OCI-LY1 (cell line): ENCODE results near the gene KCNIP3.

Experiments used
- H2AFZ ChIP-seq: fragments of 200-600 bp; sonication (generic), shearing (Covaris generic); 2 replicates; pipeline ENCODE4 v1.6.0; 2014; ENCODE audit warnings: antibody characterized with exemption, mild to moderate bottlenecking, low read length
- H3F3A ChIP-seq: fragments of 200-600 bp; sonication (generic), shearing (Covaris generic); 2 replicates; pipeline ENCODE4 v1.6.0; 2014; ENCODE audit warnings: mild to moderate bottlenecking, antibody characterized with exemption, low read length, moderate library complexity; ENCODE audit not compliant: insufficient read depth
- H3K27ac ChIP-seq: fragments of 200-600 bp; sonication (generic); 2 replicates; pipeline ENCODE4 v1.5.1; 2014; ENCODE audit warnings: low read length, mixed run types, mild to moderate bottlenecking, low read depth; ENCODE audit not compliant: poor library complexity, severe bottlenecking
- H3K27me3 ChIP-seq: fragments of 200-600 bp; sonication (generic); 2 replicates; pipeline ENCODE4 v1.6.0; 2014; ENCODE audit warnings: antibody characterized with exemption, mild to moderate bottlenecking, low read length, moderate library complexity; ENCODE audit not compliant: insufficient read depth
- H3K36me3 ChIP-seq: fragments of 200-600 bp; sonication (generic); 2 replicates; pipeline ENCODE4 v1.6.1; 2014; ENCODE audit warnings: mild to moderate bottlenecking, antibody characterized with exemption, low read length, moderate library complexity, mixed read lengths; ENCODE audit not compliant: insufficient read depth
- H3K4me1 ChIP-seq: fragments of 200-600 bp; sonication (generic); 2 replicates; pipeline ENCODE4 v1.5.1; 2014; ENCODE audit warnings: mild to moderate bottlenecking, low read length, moderate library complexity; ENCODE audit not compliant: insufficient read depth, severe bottlenecking
- H3K4me2 ChIP-seq: fragments of 200-600 bp; sonication (generic), shearing (Covaris generic); 2 replicates; pipeline ENCODE4 v1.6.1; 2014; ENCODE audit warnings: low read length
- H3K4me3 ChIP-seq: fragments of 200-600 bp; sonication (generic); 2 replicates; pipeline ENCODE4 v1.5.1; 2014; ENCODE audit warnings: low read length, low read depth, mild to moderate bottlenecking, mixed read lengths; ENCODE audit not compliant: poor library complexity, severe bottlenecking
- H3K79me2 ChIP-seq: fragments of 200-600 bp; shearing (Covaris generic); 2 replicates; pipeline ENCODE4 v1.6.1; 2016; ENCODE audit warnings: mixed run types, low read length, mixed read lengths; ENCODE audit not compliant: insufficient read depth
- H3K9ac ChIP-seq: fragments of 200-600 bp; sonication (generic), shearing (Covaris generic); 2 replicates; pipeline ENCODE4 v1.6.1; 2014; ENCODE audit warnings: mild to moderate bottlenecking, low read length, mixed read lengths
- H3K9me2 ChIP-seq: fragments of 200-600 bp; sonication (generic), shearing (Covaris generic); 2 replicates; pipeline ENCODE4 v1.6.1; 2014; ENCODE audit warnings: low read depth, mild to moderate bottlenecking, low read length, mixed read lengths
- H3K9me3 ChIP-seq: fragments of 200-600 bp; shearing (Covaris generic); 2 replicates; pipeline ENCODE4 v1.6.1; 2014; ENCODE audit warnings: low read length, mixed read lengths
- H4K20me1 ChIP-seq: fragments of 200-600 bp; sonication (generic), shearing (Covaris generic); 2 replicates; pipeline ENCODE4 v1.6.0; 2016; ENCODE audit warnings: mild to moderate bottlenecking, low read length; ENCODE audit not compliant: insufficient read depth
- CTCF ChIP-seq: fragments of 200-600 bp; sonication (generic), shearing (Covaris generic); IDR thresholded peaks from 2 replicates; pipeline ENCODE4 v1.5.1; 2017; ENCODE audit warnings: mild to moderate bottlenecking, antibody characterized with exemption, low read length, moderate library complexity, mixed read lengths
- EZH2 ChIP-seq: fragments of 200-600 bp; sonication (generic), shearing (Covaris generic); IDR thresholded peaks from 2 replicates; pipeline ENCODE4 v1.8.0; 2017; ENCODE audit warnings: borderline replicate concordance, mixed run types, mild to moderate bottlenecking, antibody characterized with exemption, low read length, moderate library complexity, mixed read lengths

The KCNIP3 gene

GRCh38 chr2:95342556-95343320 is 45.6 kb downstream of the KCNIP3 start:
- H3K79me2 ChIP-seq = no peaks in the 10 kb centered on the region
- H3K4me3 ChIP-seq = no peak overlapping the region
- H3K4me1 ChIP-seq = peaks cover 7% of the 10 kb centered on the region
- H2AFZ ChIP-seq = no peak overlapping the region
- TF ChIP-seq CTCF (no peak), EZH2 (no peak)
- H4K20me1 ChIP-seq = no peaks in the 10 kb centered on the region
- H3K27ac ChIP-seq = no peak overlapping the region
- peaks cover 5% of the 10 kb centered on the region for H3K27me3 ChIP-seq
- H3K9me2 ChIP-seq = no peaks in the 10 kb centered on the region
- H3K9me3 ChIP-seq = no peaks in the 10 kb centered on the region
- no peaks in the 10 kb centered on the region for H3F3A ChIP-seq
- no peak overlapping the region for H3K9ac ChIP-seq
- H3K36me3 ChIP-seq = no peaks in the 10 kb centered on the region
- H3K4me2 ChIP-seq = no peak overlapping the region

GRCh38 chr2:95343429-95344214 is 46.5 kb downstream of the KCNIP3 start:
- no peaks in the 10 kb centered on the region for H3K9me3 ChIP-seq
- H2AFZ ChIP-seq = no peak overlapping the region
- H4K20me1 ChIP-seq = no peaks in the 10 kb centered on the region
- no peak overlapping the region for H3K4me3 ChIP-seq
- no peak overlapping the region for H3K9ac ChIP-seq
- no peaks in the 10 kb centered on the region for H3F3A ChIP-seq
- H3K36me3 ChIP-seq = no peaks in the 10 kb centered on the region
- peaks cover 3% of the 10 kb centered on the region for H3K27me3 ChIP-seq
- H3K9me2 ChIP-seq = no peaks in the 10 kb centered on the region
- H3K4me2 ChIP-seq = no peak overlapping the region
- no peak for TF ChIP-seq CTCF
- TF ChIP-seq EZH2 = no peak
- H3K27ac ChIP-seq = no peak overlapping the region
- no peaks in the 10 kb centered on the region for H3K79me2 ChIP-seq
- peaks cover 7% of the 10 kb centered on the region for H3K4me1 ChIP-seq

GRCh38 chr2:95344215-95344583 is 47.1 kb downstream of the KCNIP3 start:
- H3K27me3 ChIP-seq = no peaks in the 10 kb centered on the region
- H2AFZ ChIP-seq = no peak overlapping the region
- H3K4me1 ChIP-seq = peaks cover 7% of the 10 kb centered on the region
- no peak overlapping the region for H3K4me3 ChIP-seq
- no peaks in the 10 kb centered on the region for H3K9me3 ChIP-seq
- H3F3A ChIP-seq = no peaks in the 10 kb centered on the region
- H3K9me2 ChIP-seq = no peaks in the 10 kb centered on the region
- H3K36me3 ChIP-seq = no peaks in the 10 kb centered on the region
- no peaks in the 10 kb centered on the region for H4K20me1 ChIP-seq
- no peak overlapping the region for H3K27ac ChIP-seq
- no peak overlapping the region for H3K9ac ChIP-seq
- H3K79me2 ChIP-seq = no peaks in the 10 kb centered on the region
- TF ChIP-seq CTCF = no peak
- H3K4me2 ChIP-seq = no peak overlapping the region
